ENCODE measurements around the gene MBTPS1.

GRCh38 chr16:84042308-84042878 lies 74.3 kb downstream of the MBTPS1 start, which contains the start of gene SLC38A8:
- TF ChIP-seq POLR2A (IDR thresholded peaks at IDR 0.05) (no peak), CTCF (IDR thresholded peaks at IDR 0.05) (no peak)

Measured in heart left ventricle (tissue), 13 donors.